Measurements from ENCODE around the gene COL15A1. TPM values are rescaled to one million over a fixed set of nuclear protein-coding genes. Genes with fewer than 3 reads are reported as not detected.
"Not testable (repeated sequence)": the region's sequence is repeated elsewhere in the genome, so short reads cannot be mapped to it uniquely, and the experiment has no call there.

The COL15A1 gene
- total and polyA plus RNA-seq, 2 of the 8 experiments (the other 6 are each of a cell fraction or from before 2014, with no cell fraction given): 0.12 to 0.15 TPM

GRCh38 chr9:99099806-99100585 is 156.3 kb downstream of the COL15A1 start:
- H3K4ac ChIP-seq (replicated peaks; ENCODE audit: insufficient read length, low read depth, low read length); H3K4me1 ChIP-seq (replicated peaks in 1 of 4; ENCODE audit: control insufficient read depth in 3 of 4, insufficient read depth in 4 of 4, low read length in 3 of 4); H3K18ac ChIP-seq (ENCODE audit: extremely low read depth, low read length); FAIRE-seq; POLR2A ChIA-PET (ENCODE audit: partially characterized antibody); CTCF ChIA-PET (ENCODE audit: partially characterized antibody); DNase-seq (ENCODE audit: low read depth in 1 of 2, low spot score in 2 of 2); H2BK120ac ChIP-seq (replicated peaks; ENCODE audit: low read depth, low read length); H3K9me3 ChIP-seq (ENCODE audit: insufficient read depth in 2 of 2, low read depth in 1 of 2, low read length in 1 of 2); H2BK5ac ChIP-seq (ENCODE audit: low read depth, low read length); H3K4me3 ChIP-seq (ENCODE audit: extremely low read depth in 1 of 4, insufficient read depth in 2 of 4, low read depth in 3 of 4, low read length in 4 of 4); H3K79me2 ChIP-seq (ENCODE audit: control insufficient read depth in 1 of 2, insufficient read depth in 2 of 2, low read length in 2 of 2); H3K4me2 ChIP-seq (ENCODE audit: insufficient read depth in 1 of 2, low read depth in 2 of 2, low read length in 2 of 2); H4K91ac ChIP-seq (replicated peaks; ENCODE audit: insufficient read length, low read length); H4K20me1 ChIP-seq (replicated peaks in 1 of 2; ENCODE audit: control insufficient read depth in 1 of 2, insufficient read depth in 2 of 2, low read length in 2 of 2); H2AK5ac ChIP-seq (ENCODE audit: low read depth, low read length); H4K8ac ChIP-seq (ENCODE audit: extremely low read depth, insufficient read depth, low read length); H3K36me3 ChIP-seq (ENCODE audit: control insufficient read depth in 2 of 4, insufficient read depth in 4 of 4, low read length in 3 of 4); H3K79me1 ChIP-seq (ENCODE audit: low read depth, low read length); H3K27me3 ChIP-seq (replicated peaks in 1 of 4; ENCODE audit: control insufficient read depth in 3 of 4, extremely low read depth in 1 of 4, insufficient read depth in 3 of 4, low read length in 3 of 4); H3K56ac ChIP-seq (replicated peaks; ENCODE audit: insufficient read length, low read depth, low read length); H3K27ac ChIP-seq (ENCODE audit: low read depth, low read length); H4K5ac ChIP-seq (ENCODE audit: insufficient read length, low read depth, low read length); H2AFZ ChIP-seq (ENCODE audit: low read length); H3K23ac ChIP-seq (ENCODE audit: insufficient read length); H3K14ac ChIP-seq (ENCODE audit: insufficient read length); H2BK20ac ChIP-seq (ENCODE audit: low read length); H2BK12ac ChIP-seq (ENCODE audit: low read depth, low read length); H3K9ac ChIP-seq (replicated peaks in 1 of 4; ENCODE audit: extremely low read depth in 1 of 4, low read depth in 3 of 4, low read length in 3 of 4); H2BK15ac ChIP-seq (ENCODE audit: low read length); H3K23me2 ChIP-seq (ENCODE audit: low read depth, low read length): not testable (repeated sequence)
- WGBS, 2 experiments (ENCODE audit: extremely low coverage in 1 of 2, insufficient coverage in 1 of 2, insufficient read length in 1 of 2, insufficient replicate concordance in 2 of 2, low coverage in 1 of 2, low lambda C conversion rate in 2 of 2, missing lambda C conversion rate in 1 of 2): 86 to 100% methylated on average over 1 to 5 of the region's 5 CpGs

All from H1 (cell line).